ENCODE results near the gene RER1.

Gene RER1

DNA sequence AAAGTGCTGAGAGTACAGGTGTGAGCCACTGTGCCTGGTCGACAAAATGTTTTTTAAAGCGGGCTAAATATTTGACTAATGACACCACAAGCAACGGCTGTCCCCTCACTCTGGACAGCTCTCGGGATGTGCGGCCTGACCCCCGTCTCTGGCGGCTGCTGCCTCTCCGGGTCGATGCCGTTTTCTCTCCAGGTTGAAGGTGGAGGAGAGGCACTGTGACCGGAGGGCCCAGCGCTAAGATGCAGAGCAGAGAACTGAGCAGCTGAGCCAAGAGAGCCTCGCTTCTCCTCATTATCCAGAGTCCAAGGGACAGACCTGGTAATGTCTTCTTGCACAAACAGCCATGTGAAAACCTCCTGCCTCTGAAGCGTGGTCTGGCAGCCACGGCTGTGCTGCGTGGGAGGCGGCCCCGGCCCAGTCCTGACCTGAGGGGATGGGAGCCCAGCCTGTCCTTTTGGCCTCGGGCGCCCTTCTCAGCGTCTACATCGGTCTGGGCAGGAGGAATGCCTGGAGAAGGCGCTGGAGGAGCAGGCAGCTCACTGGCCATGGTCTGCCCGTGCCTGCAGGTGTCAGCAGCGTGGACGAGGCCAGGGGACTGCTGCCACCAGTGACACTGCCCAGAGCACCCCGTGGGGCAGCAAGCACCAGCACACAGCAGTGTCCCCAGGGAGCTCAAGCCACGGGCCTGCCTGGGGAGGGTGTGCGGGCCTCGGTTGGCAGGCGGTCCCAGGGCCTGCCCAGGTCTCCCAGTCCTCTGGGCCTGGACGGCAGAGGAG lies 10.6 kb upstream of the RER1 start:
- Histone ChIP-seq H3K9ac (ENCODE audit: low read depth, low read length) (no peak overlapping the region), H3K4me3 (ENCODE audit: low read length) (no peak overlapping the region), H3K36me3 (ENCODE audit: insufficient read depth, low read depth, low read length) (no peaks in the 10 kb centered on the region), H3K27ac (ENCODE audit: low read length) (no peak overlapping the region), H3K27me3 (ENCODE audit: insufficient read depth, low read length) (no peaks in the 10 kb centered on the region), H3K4me1 (ENCODE audit: insufficient read depth, low read length) (no peaks in the 10 kb centered on the region), H3K9me3 (ENCODE audit: insufficient read depth, low read depth, low read length) (no peaks in the 10 kb centered on the region)

DNA sequence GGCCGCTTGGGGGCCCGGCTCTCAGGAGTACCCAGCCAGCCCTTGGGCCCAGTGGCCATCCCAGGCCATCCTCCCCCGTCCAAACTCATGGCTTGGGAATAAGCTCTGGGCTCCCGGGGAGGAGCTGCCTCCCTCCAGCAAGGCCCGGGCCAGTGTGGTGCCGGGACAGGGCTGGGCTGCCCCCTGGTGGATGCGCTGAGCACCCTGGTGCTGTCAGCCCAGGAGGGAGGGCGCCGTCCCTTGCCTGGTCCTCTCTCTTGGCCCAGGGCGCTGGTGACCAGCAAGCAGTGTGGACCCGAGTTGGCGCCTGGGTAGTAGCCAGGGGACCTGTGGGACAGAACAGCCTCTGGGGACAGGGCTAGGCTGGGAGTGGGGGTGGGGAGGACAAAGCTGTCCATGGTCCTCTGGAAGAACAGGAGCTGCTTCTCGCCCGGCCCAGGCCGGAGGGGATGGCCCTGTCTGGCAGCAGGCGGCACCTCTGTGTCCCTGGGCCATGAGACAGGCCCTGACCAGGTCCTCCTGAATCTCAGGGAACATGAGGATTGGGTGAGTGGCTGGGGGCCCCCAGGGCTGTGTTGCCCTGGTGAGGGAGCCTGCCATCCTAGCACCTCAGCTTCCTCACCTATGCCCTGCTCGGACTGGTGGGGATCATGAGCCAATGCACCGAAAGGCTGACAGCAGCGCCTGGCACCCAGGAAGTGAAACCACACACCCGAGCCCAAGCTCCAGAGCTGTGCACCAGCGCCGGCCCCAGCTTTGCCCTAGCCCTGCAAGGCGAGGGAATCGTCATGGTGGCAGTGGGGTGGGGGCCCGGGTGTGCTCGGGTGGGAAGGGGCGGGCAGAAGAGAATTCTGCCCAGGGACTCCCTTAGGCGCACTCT lies 9.7 kb upstream of the RER1 start:
- Histone ChIP-seq H3K27me3 (ENCODE audit: insufficient read depth, low read length) (no peaks in the 10 kb centered on the region), H3K4me3 (ENCODE audit: low read length) (no peak overlapping the region), H3K27ac (ENCODE audit: low read length) (no peak overlapping the region), H3K36me3 (ENCODE audit: insufficient read depth, low read depth, low read length) (no peaks in the 10 kb centered on the region), H3K4me1 (ENCODE audit: insufficient read depth, low read length) (no peaks in the 10 kb centered on the region), H3K9ac (ENCODE audit: low read depth, low read length) (no peak overlapping the region), H3K9me3 (ENCODE audit: insufficient read depth, low read depth, low read length) (no peaks in the 10 kb centered on the region)

GRCh38 chr1:2382621-2383361 lies 8.8 kb upstream of the RER1 start:
- Histone ChIP-seq H3K9me3 (ENCODE audit: insufficient read depth, low read depth, low read length) (no peaks in the 10 kb centered on the region), H3K36me3 (ENCODE audit: insufficient read depth, low read depth, low read length) (peaks cover 4% of the 10 kb centered on the region; the same call in 1 of the 2 replicates), H3K27me3 (ENCODE audit: insufficient read depth, low read length) (no peaks in the 10 kb centered on the region), H3K27ac (ENCODE audit: low read length) (no peak overlapping the region), H3K4me1 (ENCODE audit: insufficient read depth, low read length) (no peaks in the 10 kb centered on the region), H3K9ac (ENCODE audit: low read depth, low read length) (no peak overlapping the region), H3K4me3 (ENCODE audit: low read length) (no peak overlapping the region)

DNA sequence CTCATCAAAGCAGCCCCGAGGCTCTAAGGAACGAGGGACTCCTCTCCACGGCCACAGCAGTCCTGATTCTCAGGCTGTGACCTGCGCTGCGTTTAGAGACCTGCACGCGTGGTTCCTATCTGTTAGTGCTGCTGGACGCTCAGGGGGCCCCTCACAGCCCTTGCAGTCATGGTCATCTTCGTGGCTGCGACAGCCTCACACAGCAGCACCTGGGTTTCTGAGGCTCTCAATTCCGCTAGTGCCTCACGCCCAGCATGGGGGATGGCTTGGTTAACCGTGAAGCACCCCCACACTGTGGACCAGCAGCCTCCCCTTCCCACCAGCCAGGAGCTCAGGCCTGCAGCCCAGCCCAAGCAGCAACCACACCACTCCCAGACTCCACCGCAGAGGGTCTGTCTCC lies 8.1 kb upstream of the RER1 start:
- no peaks in the 10 kb centered on the region for H3K27me3 ChIP-seq (ENCODE audit: insufficient read depth, low read length)
- no peaks in the 10 kb centered on the region for H3K4me1 ChIP-seq (ENCODE audit: insufficient read depth, low read length)

GRCh38 chr1:2384130-2384860 lies 7.3 kb upstream of the RER1 start:
- Histone ChIP-seq H3K4me1 (ENCODE audit: insufficient read depth, low read length) (no peaks in the 10 kb centered on the region), H3K4me3 (ENCODE audit: low read length) (no peak overlapping the region), H3K9ac (ENCODE audit: low read depth, low read length) (no peak overlapping the region), H3K36me3 (ENCODE audit: insufficient read depth, low read depth, low read length) (peaks cover 4% of the 10 kb centered on the region; the same call in 1 of the 2 replicates), H3K27ac (ENCODE audit: low read length) (no peak overlapping the region), H3K27me3 (ENCODE audit: insufficient read depth, low read length) (no peaks in the 10 kb centered on the region), H3K9me3 (ENCODE audit: insufficient read depth, low read depth, low read length) (no peaks in the 10 kb centered on the region)

More for the DNA sequence above, 8.1 kb upstream of the RER1 start:
- Histone ChIP-seq H3K36me3 (ENCODE audit: insufficient read depth, low read depth, low read length) (peaks cover 4% of the 10 kb centered on the region; the same call in 1 of the 2 replicates), H3K9ac (ENCODE audit: low read depth, low read length) (no peak overlapping the region), H3K9me3 (ENCODE audit: insufficient read depth, low read depth, low read length) (no peaks in the 10 kb centered on the region), H3K27ac (ENCODE audit: low read length) (no peak overlapping the region), H3K4me3 (ENCODE audit: low read length) (no peak overlapping the region)

GRCh38 chr1:2384941-2385481 lies 6.6 kb upstream of the RER1 start:
- Histone ChIP-seq H3K27ac (ENCODE audit: low read length) (no peak overlapping the region), H3K27me3 (ENCODE audit: insufficient read depth, low read length) (no peaks in the 10 kb centered on the region), H3K9ac (ENCODE audit: low read depth, low read length) (no peak overlapping the region)

DNA sequence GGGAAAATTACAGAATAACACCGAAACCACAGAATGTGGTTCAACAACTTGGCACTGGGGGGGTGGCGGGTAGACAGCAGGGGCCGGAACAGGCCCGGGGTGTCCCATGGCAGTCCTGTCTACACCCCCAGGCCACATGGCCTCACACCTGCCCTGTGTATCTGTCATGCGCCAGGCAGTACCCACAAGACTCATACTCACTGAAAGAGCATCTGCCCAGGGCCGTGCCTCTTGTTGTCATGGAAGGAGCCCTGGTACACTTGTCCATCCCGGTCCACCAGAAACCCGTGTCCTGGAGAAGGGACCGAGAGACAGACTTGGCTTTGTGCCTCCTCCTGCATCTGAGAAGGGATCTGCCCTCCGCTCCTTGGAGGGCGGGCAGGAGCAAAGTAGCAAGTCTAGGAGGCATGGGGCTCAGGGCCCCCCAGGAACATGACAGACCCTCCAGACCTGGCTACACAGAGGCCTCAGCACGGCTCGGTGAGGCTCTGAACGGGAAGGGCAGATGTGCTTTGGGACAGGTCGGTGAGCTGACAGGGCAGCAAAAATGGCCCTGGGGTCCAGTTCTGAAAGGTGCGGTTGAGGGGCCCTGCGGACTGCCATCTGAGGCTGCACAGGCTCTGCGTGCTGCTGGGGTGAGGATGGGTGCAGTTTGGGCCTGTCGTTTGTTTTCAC lies 5.9 kb upstream of the RER1 start:
- Histone ChIP-seq H3K4me3 (ENCODE audit: low read length) (no peak overlapping the region), H3K4me1 (ENCODE audit: insufficient read depth, low read length) (peaks cover 3% of the 10 kb centered on the region; the same call in 1 of the 2 replicates), H3K27ac (ENCODE audit: low read length) (no peak overlapping the region), H3K27me3 (ENCODE audit: insufficient read depth, low read length) (no peaks in the 10 kb centered on the region), H3K9me3 (ENCODE audit: insufficient read depth, low read depth, low read length) (no peaks in the 10 kb centered on the region), H3K9ac (ENCODE audit: low read depth, low read length) (no peak overlapping the region), H3K36me3 (ENCODE audit: insufficient read depth, low read depth, low read length) (peaks cover 4% of the 10 kb centered on the region; the same call in 1 of the 2 replicates)

More at GRCh38 chr1:2384941-2385481, 6.6 kb upstream of the RER1 start:
- H3K36me3 ChIP-seq (ENCODE audit: insufficient read depth, low read depth, low read length), result peaks cover 4% of the 10 kb centered on the region; the same call in 1 of the 2 replicates
- no peaks in the 10 kb centered on the region for H3K4me1 ChIP-seq (ENCODE audit: insufficient read depth, low read length)
- no peaks in the 10 kb centered on the region for H3K9me3 ChIP-seq (ENCODE audit: insufficient read depth, low read depth, low read length)
- no peak overlapping the region for H3K4me3 ChIP-seq (ENCODE audit: low read length)

DNA sequence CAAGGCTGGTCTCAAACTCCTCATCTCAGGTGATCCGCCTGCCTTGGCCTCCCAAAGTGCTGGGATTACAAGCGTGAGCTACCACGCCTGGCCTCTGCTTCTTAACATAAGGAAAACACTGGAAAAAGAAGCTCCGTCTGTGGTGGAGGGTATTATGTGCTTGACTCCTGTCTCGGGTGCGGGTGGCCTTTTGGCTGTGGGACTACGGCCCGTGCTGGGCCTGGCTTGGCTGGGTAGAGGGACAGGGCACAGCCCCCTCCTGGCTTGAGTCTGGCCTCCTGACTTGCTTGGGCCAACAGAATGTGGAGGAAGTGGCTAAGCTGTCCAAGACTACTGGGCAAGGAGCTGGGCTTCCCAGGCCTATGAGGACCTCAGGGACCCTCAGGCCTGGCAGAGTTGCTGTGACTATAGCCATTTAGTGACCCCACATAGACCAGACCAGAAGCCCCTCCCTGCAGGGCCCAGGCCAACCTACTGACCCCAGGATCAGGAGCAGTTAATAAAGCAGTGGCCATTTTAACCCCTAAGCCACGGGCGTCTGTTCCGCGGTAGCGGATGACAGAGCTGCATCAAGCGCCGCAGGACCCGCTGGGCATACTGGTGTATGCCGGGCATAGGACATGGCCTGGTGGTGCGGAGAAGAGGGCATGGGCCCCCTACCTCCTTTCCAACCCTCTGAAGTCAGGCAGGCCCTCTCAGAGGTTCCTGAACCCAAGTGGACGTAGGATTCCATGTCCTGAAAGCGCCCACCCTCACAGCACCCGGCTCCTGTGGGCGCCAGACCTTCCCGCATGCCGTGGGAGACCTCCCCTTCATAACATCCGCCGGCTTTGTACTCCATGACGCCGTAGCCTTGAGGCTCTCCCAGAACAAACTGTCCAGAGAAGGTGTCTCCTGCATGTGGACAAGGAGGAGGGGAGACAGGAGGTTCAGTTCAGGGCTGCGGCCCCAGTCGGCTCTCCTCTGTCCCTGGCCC lies 4.7 kb upstream of the RER1 start:
- H3K27me3 ChIP-seq (ENCODE audit: insufficient read depth, low read length), result no peaks in the 10 kb centered on the region
- no peaks in the 10 kb centered on the region for H3K9me3 ChIP-seq (ENCODE audit: insufficient read depth, low read depth, low read length)
- no peak overlapping the region for H3K4me3 ChIP-seq (ENCODE audit: low read length)
- no peak overlapping the region for H3K9ac ChIP-seq (ENCODE audit: low read depth, low read length)
- H3K36me3 ChIP-seq (ENCODE audit: insufficient read depth, low read depth, low read length), result peaks cover 4% of the 10 kb centered on the region; the same call in 1 of the 2 replicates
- peaks cover 3% of the 10 kb centered on the region; the same call in 1 of the 2 replicates for H3K4me1 ChIP-seq (ENCODE audit: insufficient read depth, low read length)
- H3K27ac ChIP-seq (ENCODE audit: low read length), result no peak overlapping the region

DNA sequence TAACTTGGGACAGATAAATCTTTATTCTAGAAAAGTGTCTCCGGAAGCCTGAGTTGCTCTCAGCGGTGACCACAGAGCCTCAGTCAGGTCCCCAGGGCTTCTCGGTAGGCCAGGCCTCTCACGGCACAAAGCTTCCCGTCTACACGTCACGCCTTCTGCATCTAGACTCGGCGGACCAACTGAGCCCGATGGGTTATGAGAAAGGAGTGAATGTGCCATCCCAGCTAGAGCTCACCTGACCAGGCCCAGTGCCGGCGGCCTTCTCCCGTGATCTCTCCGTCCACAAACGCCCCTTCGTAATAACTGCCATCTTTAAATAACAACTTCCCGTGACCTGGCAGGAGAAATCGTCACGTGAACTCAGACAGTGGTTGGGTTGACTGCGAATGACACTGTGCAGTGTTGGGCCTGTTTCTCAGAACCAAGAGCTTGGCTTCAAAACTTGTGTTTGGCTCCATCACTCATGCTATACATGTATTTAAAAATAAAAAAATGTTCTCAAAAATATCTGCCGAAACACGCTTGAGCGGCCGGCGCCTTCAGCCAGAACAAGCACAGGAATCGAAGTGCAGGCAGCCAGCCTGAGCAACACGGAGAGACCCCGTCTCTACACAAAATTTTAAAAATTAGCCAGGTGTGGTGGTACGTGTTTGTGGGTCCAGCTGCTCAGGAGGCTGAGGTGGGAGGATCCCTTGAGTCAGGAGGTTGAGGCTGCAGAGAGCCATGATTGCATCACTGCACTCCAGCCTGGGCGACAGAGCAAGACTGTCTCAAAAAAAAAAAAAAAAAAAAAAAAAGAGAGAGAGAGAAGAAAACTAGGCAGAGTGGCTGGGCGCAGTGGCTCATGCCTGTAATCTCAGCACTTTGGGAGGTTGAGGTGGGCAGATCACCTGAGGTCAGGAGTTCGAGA lies 3.4 kb upstream of the RER1 start:
- Histone ChIP-seq H3K36me3 (ENCODE audit: insufficient read depth, low read depth, low read length) (peaks cover 4% of the 10 kb centered on the region; the same call in 1 of the 2 replicates), H3K4me1 (ENCODE audit: insufficient read depth, low read length) (peaks cover 7% of the 10 kb centered on the region), H3K27me3 (ENCODE audit: insufficient read depth, low read length) (no peaks in the 10 kb centered on the region), H3K27ac (ENCODE audit: low read length) (no peak overlapping the region), H3K4me3 (ENCODE audit: low read length) (no peak overlapping the region), H3K9me3 (ENCODE audit: insufficient read depth, low read depth, low read length) (no peaks in the 10 kb centered on the region), H3K9ac (ENCODE audit: low read depth, low read length) (no peak overlapping the region)
